ENCODE data around the gene NT5M.

DNA sequence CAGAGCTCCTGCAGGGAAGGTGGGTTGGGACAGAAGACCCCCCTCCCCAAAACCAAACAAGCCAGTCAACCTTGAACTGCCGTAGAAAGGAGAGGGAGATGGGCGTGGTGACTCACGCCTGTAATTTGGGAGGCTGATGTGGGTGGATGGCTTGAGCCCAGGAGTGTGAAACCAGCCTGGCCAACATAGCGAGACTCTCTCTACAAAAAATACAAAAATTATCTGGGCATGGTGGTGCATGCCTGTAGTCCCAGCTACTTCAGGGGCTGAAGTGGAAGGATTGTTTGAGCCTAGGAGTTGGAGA is 42.1 kb downstream of the NT5M start:
- TF ChIP-seq POLR2A (IDR thresholded peaks at IDR 0.05), result no peak
- TF ChIP-seq, protein P1, sequence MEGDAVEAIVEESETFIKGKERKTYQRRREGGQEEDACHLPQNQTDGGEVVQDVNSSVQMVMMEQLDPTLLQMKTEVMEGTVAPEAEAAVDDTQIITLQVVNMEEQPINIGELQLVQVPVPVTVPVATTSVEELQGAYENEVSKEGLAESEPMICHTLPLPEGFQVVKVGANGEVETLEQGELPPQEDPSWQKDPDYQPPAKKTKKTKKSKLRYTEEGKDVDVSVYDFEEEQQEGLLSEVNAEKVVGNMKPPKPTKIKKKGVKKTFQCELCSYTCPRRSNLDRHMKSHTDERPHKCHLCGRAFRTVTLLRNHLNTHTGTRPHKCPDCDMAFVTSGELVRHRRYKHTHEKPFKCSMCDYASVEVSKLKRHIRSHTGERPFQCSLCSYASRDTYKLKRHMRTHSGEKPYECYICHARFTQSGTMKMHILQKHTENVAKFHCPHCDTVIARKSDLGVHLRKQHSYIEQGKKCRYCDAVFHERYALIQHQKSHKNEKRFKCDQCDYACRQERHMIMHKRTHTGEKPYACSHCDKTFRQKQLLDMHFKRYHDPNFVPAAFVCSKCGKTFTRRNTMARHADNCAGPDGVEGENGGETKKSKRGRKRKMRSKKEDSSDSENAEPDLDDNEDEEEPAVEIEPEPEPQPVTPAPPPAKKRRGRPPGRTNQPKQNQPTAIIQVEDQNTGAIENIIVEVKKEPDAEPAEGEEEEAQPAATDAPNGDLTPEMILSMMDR (IDR thresholded peaks at IDR 0.05), result no peak

Measured in Peyer's patch (tissue), 4 donors.